ENCODE data around the gene DNMT3L.

- no peak for TF ChIP-seq CTCF (IDR thresholded peaks at IDR 0.05; ENCODE audit: low read length)
- no peak for TF ChIP-seq EZH2 (IDR thresholded peaks at IDR 0.05; ENCODE audit: borderline replicate concordance, low read length)
These were observed 4.1 kb upstream of the DNMT3L start for GRCh38 chr21:44265734-44266270.

Measured in OCI-LY1 (cell line).